Right forelimb (tissue), 1 donor: ENCODE data around the gene CLSTN2.
A peak's percentile ranks its signal among the peaks of the same experiment; 100 is the strongest.

Source experiments
- DNase-seq: peaks from one replicate; pipeline ENCODE4 v3.0.0-alpha.2; 2018

CLSTN2 gene

DNA sequence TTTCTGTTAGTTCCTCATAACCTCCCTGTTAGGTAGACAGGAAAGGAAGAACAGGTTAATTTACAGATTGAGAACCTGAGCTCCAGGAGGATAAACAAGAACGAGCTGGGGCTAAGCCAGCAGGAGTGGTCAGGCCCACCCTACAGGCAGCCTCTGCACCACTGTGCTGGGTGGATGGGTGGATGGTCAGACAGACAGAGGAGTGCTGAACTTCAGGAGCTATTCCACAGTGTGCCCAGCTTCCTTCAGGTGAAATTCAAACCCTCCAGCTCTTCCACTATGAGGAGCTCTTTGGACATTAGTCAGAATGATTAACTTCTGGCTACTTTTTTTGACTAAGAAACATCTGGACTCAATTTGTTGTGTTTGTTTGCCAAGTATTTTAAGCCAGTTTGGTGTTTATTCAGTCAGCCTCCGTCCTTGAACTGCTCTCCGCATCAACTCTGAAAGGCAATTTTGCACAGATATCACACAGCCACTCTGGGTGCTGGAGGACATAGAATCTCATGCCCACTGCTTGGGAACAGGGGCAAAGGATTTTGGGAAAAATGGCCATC, 361.9 kb downstream of the CLSTN2 start:
- peak; percentile 45 for DNase-seq

DNA sequence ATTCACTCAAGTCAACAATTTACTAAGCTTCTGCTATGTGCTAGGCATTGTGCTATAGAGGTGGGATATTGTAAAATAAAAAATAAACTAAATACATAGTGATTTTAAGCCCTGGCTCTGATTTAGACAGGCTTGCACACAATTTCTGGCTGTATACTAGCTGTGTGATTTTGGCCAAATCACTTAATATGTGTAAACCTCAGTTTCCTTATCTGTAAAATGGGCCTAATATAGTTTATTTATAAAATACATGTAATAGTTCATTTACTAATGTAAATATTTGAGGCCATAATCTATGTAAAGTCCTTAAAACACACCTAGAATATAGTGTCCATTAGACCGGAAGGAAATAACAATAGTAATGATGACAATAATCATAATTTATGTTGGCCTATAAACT, 363.1 kb downstream of the CLSTN2 start:
- no peak for DNase-seq

DNA sequence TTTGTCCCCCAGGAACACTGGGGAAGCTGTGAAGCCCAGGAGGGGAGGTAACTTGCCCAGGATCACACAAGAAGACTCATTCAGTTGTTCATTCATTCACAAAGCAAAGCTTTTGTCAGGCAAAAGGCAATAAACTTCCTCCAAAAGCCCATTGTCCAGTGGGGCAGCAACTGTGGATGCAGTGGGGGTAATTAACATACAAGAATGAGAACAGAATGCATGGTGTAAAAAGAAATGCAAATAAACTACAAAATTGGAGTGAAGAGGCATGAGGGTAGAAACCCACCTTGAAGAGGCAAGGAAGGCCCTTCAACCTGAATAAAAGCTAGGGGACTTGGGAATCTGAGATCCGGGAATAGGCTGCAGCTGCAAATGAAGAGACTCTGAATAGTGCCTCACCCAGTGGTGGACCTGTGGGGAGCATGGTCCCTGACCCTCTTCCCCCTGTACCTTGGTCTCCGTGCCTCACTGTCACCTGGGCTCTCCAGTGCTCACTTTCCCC, 363.6 kb downstream of the CLSTN2 start:
- no peak for DNase-seq

DNA sequence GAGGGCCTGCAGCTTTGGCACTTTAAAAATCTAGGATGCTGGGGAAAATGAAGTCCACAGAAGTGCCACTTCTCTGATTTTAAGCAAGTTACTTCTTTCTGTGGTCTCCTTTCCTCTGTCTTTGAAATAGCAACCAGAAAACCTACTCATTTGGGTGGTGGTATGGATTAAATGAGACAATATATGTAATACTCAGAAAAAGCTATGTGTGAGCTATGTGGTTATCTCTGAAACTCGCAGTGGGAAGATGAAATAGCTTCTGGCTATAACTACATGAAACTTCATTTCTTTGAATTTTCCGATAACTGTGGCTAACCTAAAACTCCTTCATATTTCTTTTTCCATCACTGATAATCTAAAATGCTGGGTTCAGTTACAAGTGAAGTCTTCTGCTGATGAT, 368.9 kb downstream of the CLSTN2 start:
- no peak for DNase-seq

DNA sequence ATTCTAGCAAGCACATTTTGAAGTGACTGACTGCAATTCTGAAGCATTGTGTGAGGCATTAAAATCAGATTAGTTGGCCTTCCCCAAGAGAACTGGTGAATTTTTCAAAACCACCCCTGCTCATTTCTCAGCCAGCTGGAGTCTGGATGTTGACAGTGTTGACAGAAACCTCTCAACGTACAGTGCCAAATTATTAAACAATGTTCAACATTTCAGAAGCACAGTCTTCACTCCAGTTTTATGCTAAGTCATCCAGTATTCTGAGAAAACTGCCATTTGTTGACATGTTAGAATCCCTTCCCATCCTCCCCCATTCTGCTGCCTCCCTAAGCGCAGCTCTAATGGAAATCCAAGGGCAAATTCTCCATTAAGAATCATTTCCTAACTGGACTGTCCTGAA, 373.6 kb downstream of the CLSTN2 start:
- no peak for DNase-seq

DNA sequence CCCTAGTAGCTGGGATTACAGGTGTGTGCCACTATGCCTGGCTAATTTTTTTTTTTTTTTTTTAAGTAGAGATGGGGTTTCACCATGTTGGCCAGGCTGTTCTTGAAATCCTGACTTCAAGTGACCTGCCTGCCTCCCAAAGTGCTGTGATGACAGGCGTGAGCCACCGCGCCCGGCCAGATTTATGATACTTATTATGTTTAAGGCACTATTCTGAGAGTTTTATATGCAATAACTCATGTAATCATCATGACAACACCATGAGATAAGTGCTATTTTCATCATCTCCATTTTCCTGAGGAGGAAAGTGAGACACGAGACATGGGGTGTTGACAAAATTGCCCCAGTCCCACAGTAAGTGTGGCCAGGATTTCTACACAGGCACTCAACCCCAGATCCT, 376.4 kb downstream of the CLSTN2 start:
- DNase-seq, result no peak

DNA sequence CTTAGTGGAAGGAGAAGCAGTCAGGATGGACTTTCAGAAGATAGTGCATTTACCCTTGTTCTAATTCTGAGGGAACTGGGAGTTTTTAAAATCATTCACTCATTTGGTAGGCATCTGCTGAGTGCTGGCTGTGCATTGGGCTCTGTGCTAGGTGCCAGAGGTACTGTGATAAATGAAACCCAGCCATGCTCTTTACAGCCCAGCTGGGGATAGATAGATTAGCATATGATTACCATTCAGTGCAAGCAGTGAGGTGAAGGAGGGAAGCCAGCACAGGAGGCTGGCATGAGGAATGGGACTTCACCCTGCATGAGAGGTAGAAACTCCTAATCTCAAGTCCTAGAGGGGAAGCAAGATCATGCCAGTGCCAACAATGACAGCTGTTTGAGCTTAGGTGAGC, 381.0 kb downstream of the CLSTN2 start:
- DNase-seq, result no peak

DNA sequence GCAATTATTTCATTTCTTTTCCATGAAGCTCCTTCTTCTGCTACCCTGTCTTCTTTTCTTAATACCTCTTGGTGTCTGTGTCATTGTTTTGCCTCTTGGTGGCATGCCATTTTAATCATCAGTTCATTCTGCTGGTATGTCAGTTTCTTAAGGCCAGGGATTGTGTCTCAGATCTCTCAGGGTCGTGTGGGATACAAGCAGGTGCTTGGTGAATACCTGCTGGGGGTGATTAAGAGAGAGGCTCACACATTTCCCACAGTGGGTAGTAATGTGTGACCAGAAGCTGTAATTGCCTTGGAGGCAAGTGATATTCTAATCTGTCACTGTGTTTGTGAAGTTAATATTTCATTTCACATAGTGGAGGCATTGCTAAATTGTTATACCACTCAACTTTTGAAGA, 381.5 kb downstream of the CLSTN2 start:
- DNase-seq, result no peak

DNA sequence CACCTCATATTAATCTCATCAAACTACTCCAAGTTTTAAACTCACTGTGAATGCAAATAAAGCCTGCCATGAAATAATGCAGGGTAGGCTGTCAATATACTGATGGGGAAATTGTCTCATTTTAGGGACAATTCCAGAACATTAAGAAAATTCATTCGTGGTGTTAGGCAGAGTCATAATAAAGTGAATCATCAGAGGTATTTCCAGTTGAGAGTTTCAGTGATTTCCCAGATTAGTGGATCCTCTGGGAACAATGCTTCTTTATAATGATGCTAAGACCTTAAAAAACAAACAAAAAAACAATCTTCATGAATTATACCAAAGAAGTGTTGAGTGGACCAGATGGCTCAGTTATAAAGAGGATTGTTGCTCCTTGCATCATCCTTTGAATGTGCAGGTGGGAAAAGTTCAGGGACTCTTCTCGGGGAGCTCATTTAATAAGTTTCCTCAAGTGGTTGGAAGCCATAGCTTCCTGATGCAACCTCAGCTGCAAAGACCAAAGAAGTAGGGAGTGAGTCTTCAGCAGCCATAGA, 381.9 kb downstream of the CLSTN2 start:
- no peak for DNase-seq

DNA sequence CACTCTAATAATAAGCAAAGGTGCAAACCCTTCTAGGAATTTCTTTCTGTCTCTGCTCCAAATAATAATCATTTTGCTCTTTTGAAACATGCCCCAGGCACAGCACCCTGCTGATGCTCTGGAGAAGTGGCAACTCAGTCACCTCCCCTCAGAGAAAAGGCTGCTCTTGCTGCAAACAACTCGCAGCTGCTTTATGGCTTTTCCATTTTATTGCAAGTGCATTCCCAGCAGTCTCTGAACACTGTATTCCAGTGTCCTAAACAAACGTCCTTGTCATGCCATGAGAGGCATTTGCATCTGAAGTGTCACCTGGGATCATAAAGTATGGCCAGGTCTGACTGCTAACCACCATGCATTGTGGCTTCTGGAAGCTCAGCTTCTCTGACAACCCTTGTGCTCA, 384.8 kb downstream of the CLSTN2 start:
- DNase-seq, result no peak

DNA sequence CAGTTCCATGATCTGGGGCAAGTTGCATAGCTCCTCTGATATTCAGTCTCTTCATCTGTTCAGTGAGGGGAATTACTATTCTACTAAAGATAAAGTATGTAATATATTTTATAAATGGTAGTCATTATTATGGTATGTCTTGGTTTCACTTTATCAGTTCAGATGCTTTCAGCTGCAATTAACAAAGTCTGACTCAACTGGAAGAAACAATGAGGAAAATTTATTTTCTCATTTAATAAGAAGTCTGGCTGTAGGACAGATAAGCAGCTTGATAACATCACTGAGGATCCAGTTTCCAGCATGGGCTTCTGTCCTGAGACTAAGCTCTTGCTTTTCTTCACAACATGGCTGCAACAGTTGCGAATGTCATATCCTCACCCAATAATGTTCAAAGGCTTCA, 388.6 kb downstream of the CLSTN2 start:
- no peak for DNase-seq

DNA sequence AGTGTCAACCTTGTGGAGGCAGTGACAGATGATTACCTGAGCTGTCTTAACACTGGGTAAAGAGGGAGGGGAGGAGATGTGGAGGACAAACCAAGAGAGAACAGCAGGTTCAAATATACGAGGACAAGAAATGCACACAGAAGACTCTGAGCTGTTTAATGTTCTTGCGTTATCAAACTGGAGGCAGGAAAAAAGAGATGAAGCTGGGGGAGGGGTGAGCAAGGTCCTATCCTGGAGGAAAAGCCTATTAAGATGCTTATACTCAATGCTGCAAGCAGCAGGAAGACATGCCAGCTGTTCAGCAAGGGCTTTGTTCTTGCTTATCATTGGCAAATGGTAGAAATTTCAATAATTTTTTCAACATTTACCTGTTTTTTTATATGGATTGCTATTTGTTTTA, 397.1 kb downstream of the CLSTN2 start:
- no peak for DNase-seq

DNA sequence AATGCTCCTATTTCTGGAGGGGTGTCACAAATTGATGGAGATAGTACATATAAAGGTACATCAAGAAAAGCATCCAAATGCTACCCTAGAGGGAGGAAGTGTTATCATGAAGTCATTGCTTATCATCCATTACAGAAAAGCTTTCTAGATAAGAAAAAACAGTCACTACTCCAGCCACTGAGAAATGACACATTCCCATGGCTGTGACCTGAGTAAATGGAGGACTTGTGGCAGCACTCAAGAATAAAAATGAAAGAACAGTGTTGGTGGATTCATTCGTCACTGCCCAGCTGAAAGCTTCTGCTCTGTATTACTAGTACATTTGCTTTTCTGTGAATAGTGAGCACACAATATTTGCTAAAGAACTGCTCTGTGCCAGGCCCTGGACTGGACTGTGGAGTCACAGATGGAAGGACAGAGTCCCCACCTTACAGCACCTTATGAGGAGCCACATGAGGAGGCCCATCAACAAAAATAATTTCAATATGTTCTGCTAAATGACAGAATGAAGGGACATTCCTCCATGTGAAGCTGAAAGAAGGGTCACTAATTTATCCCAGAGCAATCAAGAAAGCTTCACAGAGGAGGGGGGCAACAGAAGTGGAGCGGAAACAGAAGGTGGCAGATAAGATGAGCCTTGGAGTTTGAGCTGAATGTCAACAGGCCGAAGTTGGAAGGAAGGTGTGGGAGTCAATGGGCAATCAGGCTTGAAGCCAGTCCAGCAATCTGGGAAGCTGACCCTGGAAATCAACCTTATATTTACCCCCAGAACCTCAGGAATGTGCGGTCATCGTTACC, 399.3 kb downstream of the CLSTN2 start:
- DNase-seq, result no peak

DNA sequence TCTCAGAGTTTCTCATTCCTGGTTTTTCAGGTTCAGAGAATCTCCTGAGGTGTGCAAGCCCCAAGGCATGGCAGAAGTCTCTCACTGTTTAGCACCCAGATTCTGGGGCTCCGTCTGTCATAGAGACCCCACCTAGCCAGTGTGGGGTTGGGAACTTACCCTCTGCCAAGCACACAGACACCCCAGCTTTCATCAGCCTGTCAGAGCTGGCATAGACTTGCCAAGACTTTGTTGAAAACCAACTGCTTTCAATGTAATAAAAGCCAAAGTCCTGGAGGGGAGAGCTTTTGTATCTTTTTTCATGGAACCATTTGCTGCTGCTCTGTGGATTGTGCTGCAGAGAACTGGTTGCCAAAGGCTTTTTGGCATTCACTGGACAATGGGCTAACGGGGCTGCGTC, 401.5 kb downstream of the CLSTN2 start:
- DNase-seq, result no peak

DNA sequence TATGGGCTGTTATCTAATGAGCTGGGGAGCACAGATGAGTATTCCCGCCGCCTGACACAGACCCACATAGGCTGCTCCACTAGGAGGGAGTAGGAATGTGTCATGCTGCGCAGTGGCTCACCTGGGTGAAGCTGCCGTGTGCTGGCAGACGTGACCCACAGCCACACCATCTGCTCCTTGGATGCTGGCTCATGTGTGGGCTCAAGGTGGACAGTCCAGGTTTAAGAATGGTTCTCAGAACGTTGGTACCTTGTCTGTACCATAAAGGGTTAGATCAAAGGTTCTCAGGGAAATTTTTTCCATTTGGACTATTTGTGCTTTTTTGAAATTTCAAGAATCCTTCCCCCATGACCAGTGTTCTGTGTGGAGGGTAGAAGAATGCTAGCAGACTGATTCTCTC, 403.9 kb downstream of the CLSTN2 start:
- no peak for DNase-seq

DNA sequence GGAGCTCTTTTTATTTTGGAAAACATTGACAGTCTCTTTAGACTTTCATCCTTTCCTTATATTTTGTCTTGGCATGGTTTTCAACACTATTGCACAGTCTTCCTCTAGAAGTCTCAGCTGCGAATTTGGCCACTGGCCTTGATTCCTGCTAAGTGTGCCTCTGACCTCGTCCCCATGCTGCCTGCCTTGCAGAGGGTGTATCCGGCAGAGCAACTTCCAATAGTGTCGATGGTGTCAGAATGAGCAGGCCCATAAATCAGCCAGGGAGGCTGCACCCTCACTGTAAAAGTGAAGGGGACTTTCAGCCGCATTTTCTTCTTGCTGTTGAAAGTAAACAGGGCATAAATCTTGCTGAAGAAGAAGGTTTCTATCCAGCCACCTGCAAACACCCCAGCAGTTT, 406.2 kb downstream of the CLSTN2 start:
- no peak for DNase-seq

DNA sequence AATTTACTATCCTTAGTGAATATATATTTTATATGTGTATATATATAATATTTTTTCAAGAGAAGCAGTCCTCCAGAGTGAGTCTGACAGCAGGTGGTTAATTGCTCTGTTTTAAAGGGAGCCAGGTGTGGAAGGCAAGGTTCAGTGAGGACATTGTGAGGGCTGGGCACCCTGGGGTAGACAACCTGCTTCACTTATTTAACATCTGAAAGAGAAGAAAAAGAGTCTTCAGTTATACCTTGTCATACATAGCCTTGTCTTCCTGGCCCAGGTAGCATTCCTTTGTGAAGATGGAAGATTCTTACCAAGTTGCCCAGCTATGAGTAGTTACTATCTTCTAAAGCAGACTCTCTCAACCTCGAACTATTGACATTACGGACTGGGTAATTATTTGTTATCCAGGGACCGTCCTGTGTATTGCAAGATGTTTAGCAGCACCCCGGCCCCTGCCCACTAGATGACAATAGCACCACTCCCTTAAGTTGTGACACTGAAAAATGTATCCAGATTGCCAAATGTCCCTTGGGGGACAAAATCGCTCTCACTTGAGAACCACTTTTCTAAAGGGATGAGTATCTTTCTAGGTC, 406.9 kb downstream of the CLSTN2 start:
- DNase-seq, result no peak

DNA sequence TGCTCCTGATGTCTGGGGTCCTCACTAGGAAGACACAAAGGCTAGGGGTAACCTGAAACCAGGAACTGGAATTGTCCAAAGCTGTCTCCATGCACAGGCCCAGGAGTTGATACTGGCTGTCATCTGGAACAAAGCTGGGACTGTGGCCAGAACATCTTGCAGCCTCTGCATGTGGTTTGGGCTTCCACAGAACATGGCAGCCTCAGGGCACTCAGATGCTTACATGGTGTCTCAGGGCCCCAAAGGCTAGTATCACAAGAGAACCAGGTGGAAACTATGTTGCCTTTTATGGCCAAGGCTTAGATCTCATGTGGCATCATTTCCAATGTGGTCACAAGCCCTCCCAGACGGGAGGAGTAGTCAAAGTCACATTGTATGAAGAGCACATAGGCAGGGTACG, 407.7 kb downstream of the CLSTN2 start:
- no peak for DNase-seq

DNA sequence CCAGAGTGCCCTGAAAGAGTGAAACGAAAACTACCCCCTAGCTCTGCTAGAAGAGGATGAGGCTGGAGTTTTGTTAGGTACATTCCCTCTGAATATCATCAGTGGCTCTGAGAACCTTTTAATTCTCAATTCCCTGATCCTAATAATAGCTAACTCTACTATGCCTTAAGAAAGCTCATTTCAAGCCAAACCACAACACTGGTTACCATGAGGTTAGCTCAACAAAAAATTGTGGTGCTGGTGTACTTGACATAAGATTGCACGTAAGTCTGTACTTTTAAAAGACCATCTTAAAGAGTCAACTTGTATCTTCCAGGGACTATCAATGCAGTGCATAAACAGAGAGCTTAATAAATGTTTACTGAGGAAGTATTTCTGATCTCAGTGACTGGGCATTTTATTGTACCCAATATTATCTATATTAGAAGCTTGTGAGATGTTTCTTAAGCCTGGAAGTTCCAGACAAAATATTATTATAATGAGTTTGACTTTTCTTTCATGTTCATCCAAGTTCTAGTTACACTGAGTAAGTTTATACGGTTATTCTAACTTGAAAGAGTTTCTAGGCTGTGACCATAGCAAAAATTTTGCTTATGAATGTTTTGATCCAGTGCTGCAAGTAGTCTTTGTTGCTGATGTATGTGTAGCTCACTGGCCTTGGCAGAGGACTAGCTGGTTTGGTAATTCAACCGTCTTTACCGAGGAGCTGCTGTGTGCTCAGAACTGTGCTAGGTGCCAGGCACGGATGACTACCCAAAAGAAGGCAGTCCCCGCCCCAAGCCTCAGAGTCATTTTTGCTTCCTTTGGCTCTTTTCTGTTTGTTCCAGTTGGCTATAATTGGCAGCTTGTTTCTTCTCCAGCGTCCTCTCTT, 408.5 kb downstream of the CLSTN2 start:
- DNase-seq, result no peak

DNA sequence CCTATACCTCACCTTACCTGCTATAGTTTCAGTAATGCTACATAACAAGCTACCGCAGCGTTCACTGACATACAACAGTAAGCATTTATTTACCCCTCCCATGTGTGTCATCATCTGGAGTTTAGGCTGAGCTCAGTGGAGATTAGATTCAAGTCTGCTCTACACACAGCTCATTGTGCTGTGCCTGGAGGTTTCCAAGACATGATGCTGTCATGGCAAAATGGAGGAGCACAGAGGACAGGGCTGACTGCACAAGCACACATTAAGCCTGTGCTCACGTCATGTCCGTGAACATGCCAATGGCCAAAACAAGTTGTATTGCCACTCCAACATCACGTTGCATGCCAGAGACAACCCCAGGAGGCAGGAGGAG, 409.1 kb downstream of the CLSTN2 start:
- no peak for DNase-seq

DNA sequence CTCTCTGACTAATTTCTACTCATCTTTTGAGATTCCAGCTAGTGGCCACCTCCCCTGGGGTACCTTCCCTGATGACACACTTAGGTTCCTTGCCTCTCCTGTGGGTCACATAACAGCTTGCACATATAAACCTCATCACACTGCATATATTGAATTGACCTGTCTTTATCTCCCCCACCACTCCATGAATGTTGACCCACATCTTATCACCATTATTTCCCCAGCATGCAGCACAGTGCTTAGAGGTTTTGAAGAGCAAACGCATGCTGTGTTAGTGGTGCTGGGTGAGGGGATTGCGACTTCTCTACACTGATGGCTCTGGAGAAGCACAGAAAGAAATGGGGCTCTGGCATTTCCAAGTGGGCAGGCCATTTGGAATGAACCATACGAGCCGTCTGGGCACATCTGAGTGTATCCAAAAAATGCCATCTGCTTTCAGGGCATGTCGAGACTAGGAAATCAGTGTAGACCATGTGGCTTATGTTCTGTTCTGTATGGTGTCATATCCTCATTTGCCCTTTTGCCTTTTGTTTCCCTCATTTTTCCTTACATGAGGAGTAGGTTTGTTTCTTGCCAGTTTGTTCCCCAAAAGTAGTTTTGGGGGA, 409.7 kb downstream of the CLSTN2 start:
- no peak for DNase-seq

DNA sequence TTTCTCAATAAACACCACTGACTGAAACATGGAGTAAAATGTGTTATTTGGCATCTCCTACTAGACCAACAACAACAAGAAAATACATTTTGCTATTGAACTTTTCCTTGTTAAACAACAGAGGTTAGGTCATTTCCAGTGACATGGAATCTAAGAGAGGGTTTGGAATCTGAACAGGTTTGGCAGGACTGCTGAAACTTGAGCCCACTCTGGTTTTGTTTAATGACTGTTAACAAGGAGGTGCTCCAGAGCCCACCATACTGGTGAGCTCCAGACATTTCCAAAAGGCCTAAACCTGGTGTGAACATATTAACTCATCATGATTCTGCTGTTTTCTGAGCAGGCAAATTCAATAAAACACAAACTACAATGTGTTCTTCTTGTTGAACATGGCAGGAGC, 412.2 kb downstream of the CLSTN2 start:
- DNase-seq, result no peak

DNA sequence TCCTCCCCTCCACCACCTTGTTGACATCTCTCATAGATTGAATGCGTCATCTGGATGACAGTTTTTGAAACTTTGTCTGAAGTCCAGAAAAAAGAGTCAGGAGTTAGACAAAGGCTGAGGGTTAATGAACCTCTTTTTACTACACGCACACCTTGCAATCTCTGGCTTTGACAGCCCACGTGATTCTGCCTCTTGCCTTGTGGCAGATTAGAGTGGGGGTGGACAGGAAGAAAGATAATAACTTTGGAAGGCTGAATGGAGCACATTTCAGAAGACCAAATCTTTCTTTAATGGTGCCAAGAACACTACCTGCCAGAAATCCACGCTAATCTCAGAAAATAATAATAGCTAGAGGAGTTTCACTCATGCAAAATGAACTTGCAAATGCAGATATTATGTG, 415.0 kb downstream of the CLSTN2 start:
- no peak for DNase-seq
